Neutrophil (primary cell): Measurements from ENCODE around the gene FGG.
"Not testable (repeated sequence)": the region's sequence is repeated elsewhere in the genome, so short reads cannot be mapped to it uniquely, and the experiment has no call there.

Experiments used
- H3K27ac ChIP-seq: fragments of 200-600 bp; sonication (generic); 2 replicates; pipeline ENCODE4 v1.5.1; 2016; ENCODE audit warnings: mild to moderate bottlenecking, moderate library complexity
- H3K27me3 ChIP-seq: fragments of 200-600 bp; sonication (generic); 2 replicates; pipeline ENCODE4 v1.6.0; 2016; ENCODE audit warnings: mild to moderate bottlenecking
- H3K36me3 ChIP-seq: fragments of 200-600 bp; sonication (generic); 2 replicates; pipeline ENCODE4 v1.5.1; 2017
- H3K4me1 ChIP-seq, 2 experiments: fragments of 200-600 bp in 1 of 2; sonication (generic) in 1 of 2; 1 replicate in 1 of 2; 2 replicates in 1 of 2; pipeline versions ENCODE4 v1.5.1 to v1.6.1; 2013 to 2016; ENCODE audit warnings: low read depth in 1 of 2, low read length in 1 of 2, mild to moderate bottlenecking in 1 of 2, moderate library complexity in 1 of 2; ENCODE audit not compliant: control insufficient read depth in 1 of 2, insufficient read depth in 1 of 2
- H3K4me3 ChIP-seq, 2 experiments: fragments of 200-600 bp in 1 of 2; sonication (generic) in 1 of 2; 1 replicate in 1 of 2; 2 replicates in 1 of 2; pipeline ENCODE4 v1.5.1; 2013 to 2016; ENCODE audit warnings: low read depth in 1 of 2, low read length in 1 of 2, mild to moderate bottlenecking in 1 of 2, moderate library complexity in 1 of 2
- H3K9me3 ChIP-seq: fragments of 200-600 bp; sonication (generic); 2 replicates; pipeline ENCODE4 v1.5.1; 2016
- CTCF ChIP-seq: fragments of 200-600 bp; sonication (generic); IDR thresholded peaks from 2 replicates; pipeline ENCODE4 v1.5.1; 2016; ENCODE audit warnings: antibody characterized with exemption

Gene FGG

GRCh38 chr4:154597798-154598774 is 14.4 kb downstream of the FGG start:
- no peak overlapping the region for H3K4me3 ChIP-seq
- no peak for TF ChIP-seq CTCF
- no peaks in the 10 kb centered on the region for H3K27me3 ChIP-seq
- H3K36me3 ChIP-seq, result no peaks in the 10 kb centered on the region
- H3K4me1 ChIP-seq, result no peaks in the 10 kb centered on the region
- no peaks in the 10 kb centered on the region for H3K9me3 ChIP-seq
- no peak overlapping the region for H3K27ac ChIP-seq

GRCh38 chr4:154597281-154597680 is 15.2 kb downstream of the FGG start:
- H3K4me1 ChIP-seq, H3K9me3 ChIP-seq, H3K36me3 ChIP-seq, H3K4me3 ChIP-seq, H3K27me3 ChIP-seq, H3K27ac ChIP-seq: not testable (repeated sequence)

- Histone ChIP-seq H3K4me3 (no peak overlapping the region), H3K27ac (no peak overlapping the region)
- TF ChIP-seq CTCF, result no peak
These were observed 16.6 kb downstream of the FGG start for GRCh38 chr4:154595807-154596206.

GRCh38 chr4:154594343-154594742 is 18.1 kb downstream of the FGG start:
- not testable (repeated sequence) for H3K27me3 ChIP-seq, H3K4me1 ChIP-seq

More at GRCh38 chr4:154595807-154596206, 16.6 kb downstream of the FGG start:
- Histone ChIP-seq H3K27me3 (no peaks in the 10 kb centered on the region), H3K4me1 (no peaks in the 10 kb centered on the region), H3K9me3 (no peaks in the 10 kb centered on the region), H3K36me3 (no peaks in the 10 kb centered on the region)

GRCh38 chr4:154593868-154594267 is 18.6 kb downstream of the FGG start:
- H3K4me1 ChIP-seq, result no peaks in the 10 kb centered on the region
- no peaks in the 10 kb centered on the region for H3K36me3 ChIP-seq
- peaks cover 5% of the 10 kb centered on the region for H3K27me3 ChIP-seq
- H3K9me3 ChIP-seq, result no peaks in the 10 kb centered on the region
- H3K27ac ChIP-seq, result no peak overlapping the region
- H3K4me3 ChIP-seq, result no peak overlapping the region
- TF ChIP-seq CTCF, result no peak

More at GRCh38 chr4:154594343-154594742, 18.1 kb downstream of the FGG start:
- H3K27ac ChIP-seq, H3K4me3 ChIP-seq, H3K9me3 ChIP-seq, H3K36me3 ChIP-seq: not testable (repeated sequence)

GRCh38 chr4:154591890-154592289 is 20.6 kb downstream of the FGG start:
- Histone ChIP-seq H3K36me3 (no peaks in the 10 kb centered on the region), H3K4me3 (no peak overlapping the region), H3K27ac (no peak overlapping the region), H3K4me1 (no peaks in the 10 kb centered on the region), H3K9me3 (no peaks in the 10 kb centered on the region), H3K27me3 (peaks cover 8% of the 10 kb centered on the region)
- no peak for TF ChIP-seq CTCF
